HCT116 (cell line): ENCODE measurements around the gene SCYGR1.

ENCODE experiments used
- ATF3 ChIP-seq: IDR thresholded peaks from 2 replicates; pipeline ENCODE4 v1.6.1; 2012
- CTCF ChIP-seq, 3 experiments: fragments of 200-600 bp in 1 of 3; sonication (generic) in 1 of 3; IDR thresholded peaks in 2 of 3; conservative IDR thresholded peaks in 1 of 3; 2 replicates each; pipeline ENCODE4 v1.5.1; 2012 to 2017; ENCODE audit warnings: low read depth in 2 of 3, low read length in 2 of 3, antibody characterized with exemption in 1 of 3, borderline replicate concordance in 1 of 3, control low read depth in 1 of 3, mild to moderate bottlenecking in 1 of 3, mixed read lengths in 1 of 3, mixed run types in 1 of 3, moderate library complexity in 1 of 3; ENCODE audit not compliant: insufficient read depth in 1 of 3
- POLR2A ChIP-seq: IDR thresholded peaks from 2 replicates; pipeline ENCODE4 v1.7.0; 2011; ENCODE audit warnings: borderline replicate concordance; ENCODE audit not compliant: insufficient read depth, insufficient read length; ENCODE audit errors: extremely low read depth
- TF ChIP-seq, protein P1 (sequence below): IDR thresholded peaks from 2 replicates; pipeline ENCODE4 v1.6.1; 2011; ENCODE audit warnings: mild to moderate bottlenecking, low read length, moderate library complexity; ENCODE audit not compliant: insufficient replicate concordance; ENCODE audit errors: extremely low read depth

GRCh38 chr2:227402321-227402720 lies 14.6 kb upstream of the SCYGR1 start:
- TF ChIP-seq POLR2A, result no peak
- TF ChIP-seq, protein P1, sequence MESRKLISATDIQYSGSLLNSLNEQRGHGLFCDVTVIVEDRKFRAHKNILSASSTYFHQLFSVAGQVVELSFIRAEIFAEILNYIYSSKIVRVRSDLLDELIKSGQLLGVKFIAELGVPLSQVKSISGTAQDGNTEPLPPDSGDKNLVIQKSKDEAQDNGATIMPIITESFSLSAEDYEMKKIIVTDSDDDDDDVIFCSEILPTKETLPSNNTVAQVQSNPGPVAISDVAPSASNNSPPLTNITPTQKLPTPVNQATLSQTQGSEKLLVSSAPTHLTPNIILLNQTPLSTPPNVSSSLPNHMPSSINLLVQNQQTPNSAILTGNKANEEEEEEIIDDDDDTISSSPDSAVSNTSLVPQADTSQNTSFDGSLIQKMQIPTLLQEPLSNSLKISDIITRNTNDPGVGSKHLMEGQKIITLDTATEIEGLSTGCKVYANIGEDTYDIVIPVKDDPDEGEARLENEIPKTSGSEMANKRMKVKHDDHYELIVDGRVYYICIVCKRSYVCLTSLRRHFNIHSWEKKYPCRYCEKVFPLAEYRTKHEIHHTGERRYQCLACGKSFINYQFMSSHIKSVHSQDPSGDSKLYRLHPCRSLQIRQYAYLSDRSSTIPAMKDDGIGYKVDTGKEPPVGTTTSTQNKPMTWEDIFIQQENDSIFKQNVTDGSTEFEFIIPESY, result no peak
- TF ChIP-seq CTCF (IDR thresholded peaks at IDR 0.05 in 2 of 3, conservative IDR thresholded peaks at IDR 0.05 in 1 of 3; ENCODE audit: borderline replicate concordance in 1 of 3, insufficient read depth in 1 of 3, low read depth in 2 of 3, low read length in 2 of 3), result no peak
- no peak for TF ChIP-seq ATF3
